Stimulated activated CD4-positive, alpha-beta T cell treated with anti-CD3 and anti-CD28 coated beads, Interleukin-15, amount 100 ng/mL, for 48 hours (primary cell): Measurements from ENCODE around the gene ETAA1.

Experiments used
- DNase-seq, 2 donors: peaks; one replicate each; pipeline ENCODE4 v3.0.0-alpha.2; 2020; ENCODE audit warnings: low read depth in 2 of 2

The ETAA1 gene

GRCh38 chr2:67397143-67397986 lies at the start of gene ETAA1:
ETAA1 (plus strand) TSS chr2:67397333; CDS start chr2:67397449, 116 bp downstream.
- DNase-seq: peak; percentile 84 to 88

GRCh38 chr2:67366832-67367412 lies 30.2 kb upstream of the ETAA1 start:
- DNase-seq: no peak

- DNase-seq: no peak
Observed at GRCh38 chr2:67374481-67374880, 22.7 kb upstream of the ETAA1 start.

- no peak for DNase-seq
Observed at GRCh38 chr2:67374949-67375348, 22.2 kb upstream of the ETAA1 start.

GRCh38 chr2:67378555-67378954 lies 18.6 kb upstream of the ETAA1 start:
- no peak for DNase-seq

GRCh38 chr2:67379048-67379447 lies 18.1 kb upstream of the ETAA1 start:
- DNase-seq: no peak

GRCh38 chr2:67384123-67384822 lies 12.9 kb upstream of the ETAA1 start:
- no peak for DNase-seq

- no peak for DNase-seq
Observed at GRCh38 chr2:67388680-67389079, 8.5 kb upstream of the ETAA1 start.

GRCh38 chr2:67389286-67389685 lies 7.8 kb upstream of the ETAA1 start:
- no peak for DNase-seq

- no peak for DNase-seq
Observed at GRCh38 chr2:67389788-67390187, 7.3 kb upstream of the ETAA1 start.

- DNase-seq: no peak
Observed at GRCh38 chr2:67393237-67393636, 3.9 kb upstream of the ETAA1 start.

GRCh38 chr2:67394734-67395133 lies 2.4 kb upstream of the ETAA1 start:
- DNase-seq: no peak

- no peak for DNase-seq
Observed at GRCh38 chr2:67399144-67399543, 2.0 kb downstream of the ETAA1 start.

GRCh38 chr2:67399831-67400489 lies 2.8 kb downstream of the ETAA1 start:
- no peak for DNase-seq

- no peak for DNase-seq
Observed at GRCh38 chr2:67400560-67401485, 3.7 kb downstream of the ETAA1 start.

- no peak for DNase-seq
Observed at GRCh38 chr2:67408346-67408745, 11.2 kb downstream of the ETAA1 start.

GRCh38 chr2:67412424-67412823 lies 15.3 kb downstream of the ETAA1 start:
- DNase-seq: no peak

GRCh38 chr2:67414867-67415266 lies 17.7 kb downstream of the ETAA1 start:
- DNase-seq: no peak

GRCh38 chr2:67416136-67416535 lies 19.0 kb downstream of the ETAA1 start:
- no peak for DNase-seq

- no peak for DNase-seq
Observed at GRCh38 chr2:67423489-67423888, 26.4 kb downstream of the ETAA1 start.

- no peak for DNase-seq
Observed at GRCh38 chr2:67436221-67436620, 39.1 kb downstream of the ETAA1 start.
